Sigmoid colon (tissue), 7 donors: Measurements from ENCODE around the gene ANKRD44. TPM values are rescaled to one million over a fixed set of nuclear protein-coding genes. Genes with fewer than 3 reads are reported as not detected.
A peak's percentile ranks its signal among the peaks of the same experiment; 100 is the strongest.

ENCODE experiments used
- DNase-seq: peaks from one replicate; pipeline ENCODE4 v3.0.0-alpha.2; 2019
- H3K27ac ChIP-seq, 4 donors: fragments of 200-600 bp; sonication (generic); one replicate each; pipeline ENCODE4 v1.5.1; 2016 to 2019; ENCODE audit warnings: mild to moderate bottlenecking in 1 of 4
- H3K27me3 ChIP-seq, 3 donors: fragments of 200-600 bp; sonication (generic); one replicate each; pipeline ENCODE4 v1.5.1; 2019; ENCODE audit warnings: mild to moderate bottlenecking in 1 of 3
- H3K36me3 ChIP-seq, 4 donors: fragments of 200-600 bp; sonication (generic); one replicate each; pipeline ENCODE4 v1.5.1; 2016 to 2019
- H3K4me1 ChIP-seq, 4 donors: fragments of 200-600 bp; sonication (generic); one replicate each; pipeline ENCODE4 v1.5.1; 2017 to 2019
- H3K4me3 ChIP-seq, 4 donors: fragments of 200-600 bp; sonication (generic); one replicate each; pipeline ENCODE4 v1.5.1; 2017 to 2019; ENCODE audit warnings: mild to moderate bottlenecking in 2 of 4, moderate library complexity in 1 of 4
- H3K9me3 ChIP-seq, 4 donors: fragments of 200-600 bp in 3 of 4; sonication (generic) in 3 of 4; one replicate each; pipeline versions ENCODE4 v1.5.1 to v1.6.1; 2013 to 2019
- CTCF ChIP-seq, 4 experiments: fragments of 450-650 bp in 3 of 4; fragments of 200-600 bp in 1 of 4; IDR thresholded peaks; one replicate each; pipeline ENCODE4 v1.5.1; 2016 to 2019; ENCODE audit warnings: antibody characterized with exemption in 4 of 4, mild to moderate bottlenecking in 3 of 4, moderate library complexity in 2 of 4
- EP300 ChIP-seq, 4 donors: sonication (generic); formaldehyde crosslinking; IDR thresholded peaks; one replicate each; pipeline ENCODE4 v1.6.1; 2017; ENCODE audit warnings: antibody characterized with exemption in 4 of 4
- POLR2A ChIP-seq, 2 donors: fragments of 450-650 bp; IDR thresholded peaks; one replicate each; pipeline ENCODE4 v1.6.1; 2016; ENCODE audit warnings: antibody characterized with exemption in 2 of 2, mild to moderate bottlenecking in 2 of 2, moderate library complexity in 2 of 2
- POLR2AphosphoS5 ChIP-seq, 4 donors: sonication (generic); formaldehyde crosslinking; IDR thresholded peaks; one replicate each; pipeline ENCODE4 v1.6.1; 2017; ENCODE audit warnings: antibody characterized with exemption in 4 of 4
- WGBS, 2 donors: extraction: QIAGEN DNeasy Blood & Tissue Kit; methylation state at CpG; one replicate each; pipeline ENCODE4 v1.1.7; 2013; 5-methylcytosine and 5-hydroxymethylcytosine counted together
- intact Hi-C: fragments of 100-400 bp; cut with DNase I; formaldehyde crosslinking; loops from one replicate; pipeline ENCODE4 v1.15.1; 2023
- polyA plus RNA-seq, 3 donors: library from polyadenylated mRNA; stranded (reverse); fragments of 200-250 nt; gene quantifications; one replicate each; pipeline ENCODE4 v1.2.3, GENCODE V29; 2013
- total RNA-seq, 4 donors: library from RNA; depleted of rRNA; stranded (reverse); fragments of >200 nt; gene quantifications; one replicate each; pipeline ENCODE4 v1.1.0, GENCODE V29; 2016
- donor health status: healthy with polysubstance abuse.
- donor health status: Bipolar disorder and iron deficiency.
- donor health status: healthy.

The ANKRD44 gene
- total and polyA plus RNA-seq, 7 donors: 1.2 to 41.1 (median 34.2) TPM

DNA sequence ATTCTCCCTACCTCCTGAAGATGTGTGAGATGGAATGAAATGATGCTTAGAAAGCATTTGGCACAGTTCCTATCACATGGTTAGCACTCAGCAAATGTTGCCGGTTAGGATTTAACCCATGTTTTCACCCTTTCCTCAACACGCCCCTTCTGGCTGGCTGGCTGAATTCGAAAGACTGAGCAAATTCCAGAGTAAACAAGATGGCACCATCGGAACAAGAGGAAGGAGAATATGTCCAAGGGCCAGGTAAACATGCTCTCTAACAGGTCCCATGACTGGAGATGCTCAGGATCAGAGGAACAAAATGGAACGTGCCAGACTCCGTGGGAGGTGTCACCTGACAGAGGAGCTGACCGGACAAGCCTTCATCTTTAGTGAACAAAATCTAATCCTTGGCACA lies 145.6 kb downstream of the ANKRD44 start:
- H3K9me3 ChIP-seq: no peaks in the 10 kb centered on the region
- TF ChIP-seq POLR2A (IDR thresholded peaks at IDR 0.05) (no peak), CTCF (IDR thresholded peaks at IDR 0.05) (no peak), EP300 (IDR thresholded peaks at IDR 0.05) (no peak), POLR2AphosphoS5 (IDR thresholded peaks at IDR 0.05) (no peak)
- DNase-seq: no peak
- WGBS, 2 donors: 75 to 87% methylated on average over 7 of the region's 7 CpGs
- H3K36me3 ChIP-seq: no peaks in the 10 kb centered on the region
- H3K27ac ChIP-seq: no peak overlapping the region
- H3K4me1 ChIP-seq: peaks cover 0 to 36% (median 28%) of the 10 kb centered on the region in 4 donors
- intact Hi-C loops: loop anchor here (5.0 to 10.0 kb wide), 2 partner anchors 33 to 50 kb away; no protein-coding TSS in a partner anchor
- H3K27me3 ChIP-seq: no peaks in the 10 kb centered on the region
- no peak overlapping the region for H3K4me3 ChIP-seq

DNA sequence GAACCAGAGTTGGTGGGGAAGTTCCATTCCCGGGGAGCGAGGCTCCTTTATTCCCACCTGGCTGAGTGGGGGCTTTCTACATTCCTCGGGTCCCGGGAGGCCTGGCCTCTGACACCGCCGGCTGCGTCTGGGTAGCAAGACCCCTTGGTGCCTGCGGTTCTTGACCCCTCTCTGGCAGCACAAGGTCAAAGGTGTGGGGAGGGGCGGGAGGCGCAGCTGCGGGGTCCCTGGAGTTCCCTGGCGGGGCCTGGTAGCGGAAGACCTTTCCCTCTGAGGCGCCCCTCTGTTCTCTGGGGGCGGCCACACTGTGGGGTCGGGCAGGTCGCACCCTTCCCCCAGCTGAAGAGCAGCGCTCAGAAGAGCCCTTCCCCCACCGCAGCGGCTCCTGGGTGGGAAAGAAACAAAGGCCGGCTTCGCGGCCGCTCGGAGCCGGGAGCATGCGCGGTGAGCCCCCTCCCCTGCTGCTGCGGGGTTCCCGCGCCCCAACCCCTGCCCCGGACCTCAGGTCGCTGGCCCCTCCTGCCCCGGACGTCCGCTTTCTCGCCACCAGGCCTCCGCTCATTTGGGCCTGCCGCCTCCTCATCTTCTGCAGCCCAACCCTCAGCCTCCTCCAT lies 146.3 kb downstream of the ANKRD44 start:
- intact Hi-C loops: loop anchor here (10.0 kb wide), 1 partner anchor 49 kb away; no protein-coding TSS in a partner anchor

DNA sequence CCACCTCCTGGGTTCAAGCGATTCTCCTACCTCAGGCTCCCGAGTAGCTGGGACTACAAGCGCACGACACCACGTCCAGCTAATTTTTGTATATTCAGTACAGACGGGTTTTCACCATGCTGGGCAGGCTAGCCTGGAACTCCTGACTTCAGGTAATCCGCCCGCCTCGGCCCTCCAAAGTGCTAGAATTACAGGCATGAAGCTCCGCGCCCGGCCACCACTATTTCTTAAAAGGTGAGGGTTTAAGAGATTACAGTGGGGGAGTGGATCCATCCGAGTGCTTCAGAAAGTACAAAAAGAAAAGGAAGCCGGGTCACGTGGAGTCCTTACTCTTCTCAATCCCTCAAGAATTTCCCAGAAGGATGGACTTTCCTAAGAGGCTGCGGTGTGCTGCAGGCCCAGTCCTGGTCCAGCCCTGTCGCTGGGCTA lies 146.9 kb downstream of the ANKRD44 start:
- Histone ChIP-seq H3K36me3 (no peaks in the 10 kb centered on the region), H3K9me3 (no peaks in the 10 kb centered on the region), H3K4me3 (peak overlapping the region in 2 of 4 donors; percentile 40 to 46), H3K27me3 (no peaks in the 10 kb centered on the region), H3K27ac (peak overlapping the region in 1 of 4 donors; percentile 27), H3K4me1 (peaks cover 0 to 30% (median 22%) of the 10 kb centered on the region in 4 donors)
- 95 to 97% methylated on average over 17 of the region's 17 CpGs for WGBS, 2 donors
- intact Hi-C loops: loop anchor here (10.0 kb wide), 1 partner anchor 49 kb away; no protein-coding TSS in a partner anchor
- TF ChIP-seq CTCF (IDR thresholded peaks at IDR 0.05) (no peak), POLR2A (IDR thresholded peaks at IDR 0.05) (no peak), EP300 (IDR thresholded peaks at IDR 0.05) (no peak), POLR2AphosphoS5 (IDR thresholded peaks at IDR 0.05) (no peak)
- DNase-seq: no peak

More for the DNA sequence above, 146.3 kb downstream of the ANKRD44 start:
- no peak for DNase-seq
- Histone ChIP-seq H3K4me1 (peaks cover 0 to 30% (median 25%) of the 10 kb centered on the region in 4 donors), H3K9me3 (no peaks in the 10 kb centered on the region), H3K36me3 (no peaks in the 10 kb centered on the region), H3K27ac (peak overlapping the region in 2 of 4 donors; percentile 25 to 27), H3K4me3 (peak overlapping the region in 3 of 4 donors; percentile 37 to 46 (median 40)), H3K27me3 (no peaks in the 10 kb centered on the region)
- TF ChIP-seq POLR2A (IDR thresholded peaks at IDR 0.05) (no peak), CTCF (IDR thresholded peaks at IDR 0.05) (no peak), EP300 (IDR thresholded peaks at IDR 0.05) (no peak), POLR2AphosphoS5 (IDR thresholded peaks at IDR 0.05) (no peak)
- WGBS, 2 donors: 70 to 89% methylated on average over 39 of the region's 39 CpGs

- TF ChIP-seq EP300 (IDR thresholded peaks at IDR 0.05) (no peak), CTCF (IDR thresholded peaks at IDR 0.05) (no peak)
- WGBS, 2 donors: 87 to 94% methylated on average over 5 of the region's 5 CpGs
- peaks cover 0 to 35% (median 25%) of the 10 kb centered on the region in 4 donors for H3K4me1 ChIP-seq
- no peak overlapping the region for H3K4me3 ChIP-seq
- H3K27ac ChIP-seq: no peak overlapping the region
- H3K9me3 ChIP-seq: no peaks in the 10 kb centered on the region
- no peaks in the 10 kb centered on the region for H3K36me3 ChIP-seq
- intact Hi-C loops: loop anchor here (10.0 kb wide), 1 partner anchor 47 kb away; no protein-coding TSS in a partner anchor
- no peaks in the 10 kb centered on the region for H3K27me3 ChIP-seq
- DNase-seq: no peak
Measured at GRCh38 chr2:197161774-197162173, 148.8 kb downstream of the ANKRD44 start.
